Dermis blood vessel endothelial cell (primary cell): ENCODE data around the gene ZNF215. TPM values are rescaled to one million over a fixed set of nuclear protein-coding genes. Genes with fewer than 3 reads are reported as not detected.
"Not testable (repeated sequence)": the region's sequence is repeated elsewhere in the genome, so short reads cannot be mapped to it uniquely, and the experiment has no call there.

Experiments used
- DNase-seq: peaks from one replicate; pipeline ENCODE4 v3.0.0; 2010
- total RNA-seq: library from RNA; depleted of rRNA; stranded (reverse); fragments of >200 nt; gene quantifications from 2 replicates; pipeline ENCODE4 v1.2.3, GENCODE V29; 2014

ZNF215 gene
- total RNA-seq: 0.70 and 1.7 TPM in 2 replicates

DNA sequence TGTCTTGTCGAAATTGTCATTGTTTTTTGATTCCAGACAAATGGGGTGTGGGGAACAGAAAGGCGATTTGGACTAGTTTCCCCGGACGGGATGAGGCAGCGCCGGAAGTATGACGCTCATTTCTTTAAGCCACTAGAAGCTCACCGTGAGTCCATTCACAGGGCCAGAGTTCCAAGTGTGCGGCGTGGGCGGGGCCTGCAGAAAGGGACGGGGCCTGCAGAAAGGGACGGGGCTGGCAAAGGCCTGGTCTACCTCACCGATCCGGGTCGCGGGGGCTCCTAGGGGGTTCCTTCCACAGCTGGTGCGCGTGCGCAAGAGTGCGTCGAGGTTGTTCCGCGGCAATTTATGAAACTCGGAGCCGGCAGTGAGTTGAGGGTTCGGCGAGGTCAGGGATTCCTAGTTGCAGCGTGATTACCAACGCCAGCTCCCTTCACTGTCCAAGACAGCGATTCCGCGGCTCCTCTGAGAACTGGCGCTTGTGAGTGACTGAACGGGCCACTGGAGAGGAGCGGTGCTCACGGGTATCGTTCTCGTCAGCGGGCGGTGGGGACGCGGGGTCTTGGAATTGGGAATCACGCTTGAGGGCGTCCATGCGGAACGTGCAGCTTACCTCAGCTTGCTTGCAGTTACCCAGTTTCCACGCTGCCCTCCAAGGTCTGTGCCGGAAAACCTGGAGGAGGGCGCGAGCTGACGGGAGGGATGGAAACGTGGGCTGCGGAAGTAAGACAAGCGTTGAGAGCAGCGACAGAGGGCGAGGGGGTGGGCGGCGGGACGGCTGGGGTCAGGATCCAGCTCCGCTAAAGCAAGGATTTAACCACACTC is at the start of gene ZNF215:
Gene ZNF215, plus strand, starts transcription at position 219 of the 822 bp plus-strand sequence. CDS start 5,847 bp downstream, outside the sequence.
- peak; percentile 78 for DNase-seq

DNA sequence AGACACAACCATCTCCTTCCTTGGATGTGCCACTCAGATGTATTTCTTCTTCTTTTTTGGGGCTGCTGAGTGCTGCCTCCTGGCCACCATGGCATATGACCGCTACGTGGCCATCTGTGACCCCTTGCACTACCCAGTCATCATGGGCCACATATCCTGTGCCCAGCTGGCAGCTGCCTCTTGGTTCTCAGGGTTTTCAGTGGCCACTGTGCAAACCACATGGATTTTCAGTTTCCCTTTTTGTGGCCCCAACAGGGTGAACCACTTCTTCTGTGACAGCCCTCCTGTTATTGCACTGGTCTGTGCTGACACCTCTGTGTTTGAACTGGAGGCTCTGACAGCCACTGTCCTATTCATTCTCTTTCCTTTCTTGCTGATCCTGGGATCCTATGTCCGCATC is 49.3 kb upstream of the ZNF215 start:
- DNase-seq: no peak

DNA sequence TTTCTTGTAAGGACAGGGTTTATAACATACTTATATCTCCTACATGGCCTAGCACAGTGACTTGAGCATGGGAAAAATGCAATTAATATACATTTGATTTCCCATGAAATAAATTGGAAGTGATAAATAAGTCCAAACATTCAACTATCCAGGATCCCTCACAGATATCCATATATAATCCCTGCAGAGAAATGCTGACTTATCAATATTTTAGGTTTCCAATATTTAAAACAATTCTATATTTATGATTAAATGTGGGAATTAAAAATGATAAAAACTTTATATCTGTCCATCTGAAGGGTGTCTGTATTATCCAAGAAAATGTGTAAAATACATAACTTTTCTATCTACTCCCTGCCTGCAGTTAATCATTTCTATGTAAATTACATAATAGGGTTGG is 43.5 kb upstream of the ZNF215 start:
- no peak for DNase-seq

DNA sequence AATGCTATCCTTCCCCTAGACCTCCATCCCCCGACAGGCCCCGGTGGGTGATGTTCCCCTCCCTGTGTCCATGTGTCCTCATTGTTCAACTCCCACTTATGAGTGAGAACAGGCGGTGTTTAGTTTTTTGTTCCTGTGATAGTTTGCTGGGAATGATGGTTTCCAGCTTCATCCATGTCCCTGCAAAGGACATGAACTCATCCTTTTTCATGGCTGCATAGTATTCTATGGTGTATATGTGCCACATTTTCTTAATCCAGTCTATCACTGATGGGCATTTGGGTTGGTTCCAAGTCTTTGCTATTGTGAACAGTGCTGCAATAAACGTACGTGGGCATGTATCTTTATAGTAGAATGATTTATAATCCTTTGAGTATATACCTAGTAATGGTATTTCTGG is 38.5 kb upstream of the ZNF215 start:
- DNase-seq: not testable (repeated sequence)

DNA sequence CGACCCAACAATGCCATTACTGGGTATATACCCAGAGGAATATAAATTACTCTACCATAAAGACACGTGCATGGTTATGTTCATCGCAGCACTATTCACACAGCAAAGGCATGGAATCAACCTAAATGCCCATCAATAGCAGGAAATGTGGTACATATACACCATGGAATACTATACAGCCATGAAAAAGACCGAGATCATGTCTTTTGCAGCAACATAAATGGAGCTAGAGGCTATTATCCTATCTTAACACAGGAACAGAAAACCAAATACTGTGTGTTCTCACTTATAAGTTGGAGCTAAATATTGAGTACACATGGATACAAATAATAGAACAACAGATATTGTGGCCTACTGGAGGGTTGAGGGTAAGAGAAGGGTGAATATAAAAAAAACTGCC is 37.4 kb upstream of the ZNF215 start:
- no peak for DNase-seq

DNA sequence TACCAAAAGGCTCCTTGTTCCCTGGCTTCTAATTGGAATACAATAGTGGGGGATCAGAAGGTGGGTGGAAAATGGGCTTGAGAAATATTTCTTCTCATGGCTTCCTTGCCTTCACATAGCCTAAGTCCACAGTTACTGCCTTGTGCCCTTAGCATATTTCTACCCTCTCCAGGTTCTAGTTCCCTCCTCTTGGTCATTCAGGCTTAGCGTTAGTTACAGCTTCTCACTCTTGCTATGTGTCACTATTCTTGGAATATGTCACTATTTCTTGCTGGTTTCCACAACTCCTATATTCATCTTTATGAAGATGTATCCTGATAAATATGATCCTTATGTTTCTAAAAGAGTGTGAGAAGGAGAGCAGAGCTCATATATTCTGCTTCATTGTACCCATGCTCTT is 36.4 kb upstream of the ZNF215 start:
- no peak for DNase-seq

DNA sequence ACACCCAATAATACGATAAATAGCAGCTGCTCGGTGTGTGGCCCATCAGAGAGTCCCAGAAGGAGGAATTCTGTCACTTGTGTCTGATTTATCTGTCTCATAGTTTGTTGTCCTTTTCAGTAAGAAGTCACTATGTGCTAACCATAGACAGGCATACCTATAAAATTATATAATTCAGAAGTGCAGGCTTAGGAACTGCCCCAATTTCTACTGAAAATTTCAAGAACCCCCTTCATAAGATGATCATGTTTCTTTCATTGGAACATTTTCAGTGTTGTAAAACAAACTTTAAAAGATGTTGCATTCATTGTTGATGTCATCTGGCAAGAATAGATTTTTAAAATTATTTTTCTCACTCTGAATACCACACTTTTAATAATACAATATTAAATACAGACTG is 33.8 kb upstream of the ZNF215 start, which contains the start of gene OR2D2:
Gene OR2D2, minus strand, starts transcription at position 101 of the 400 bp plus-strand sequence. Its CDS starts 0 bp downstream, at position 101.
- no peak for DNase-seq

DNA sequence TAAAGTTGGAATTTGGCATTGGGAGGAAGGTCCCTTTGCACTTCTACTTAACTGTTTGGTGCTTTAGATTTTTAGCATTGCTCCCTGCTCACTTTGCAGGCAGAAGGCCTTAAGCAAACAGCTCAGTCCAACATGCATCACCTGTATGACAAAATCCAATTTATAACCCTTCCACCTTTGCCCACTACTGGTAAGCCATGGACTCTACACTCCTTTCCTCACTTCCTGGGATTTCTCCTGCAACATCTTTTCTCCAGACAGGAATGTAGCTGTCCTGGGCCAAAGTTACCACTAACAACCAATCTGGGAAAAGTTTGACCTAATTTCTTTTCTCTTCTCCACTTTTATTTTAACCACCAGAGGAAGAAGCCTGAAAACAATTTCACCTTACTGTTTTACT is 32.1 kb upstream of the ZNF215 start:
- DNase-seq: no peak

DNA sequence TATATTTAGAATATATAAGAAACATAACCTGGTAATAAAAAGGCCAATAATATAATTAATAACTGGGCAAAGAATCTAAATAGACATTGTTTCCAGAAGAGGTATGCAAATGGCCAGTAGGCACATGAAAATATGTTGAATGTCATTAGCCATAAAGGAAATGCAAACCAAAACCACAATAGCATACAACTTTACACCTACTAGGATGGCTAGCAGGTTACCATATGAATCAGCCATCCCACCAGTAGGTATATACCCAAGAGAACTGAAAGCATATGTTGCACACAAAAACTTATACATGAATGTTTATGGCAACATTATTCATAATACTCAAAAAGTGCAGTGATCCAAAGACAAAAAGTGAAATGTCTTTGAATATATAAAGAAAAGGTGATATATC is 31.2 kb upstream of the ZNF215 start:
- DNase-seq: no peak

DNA sequence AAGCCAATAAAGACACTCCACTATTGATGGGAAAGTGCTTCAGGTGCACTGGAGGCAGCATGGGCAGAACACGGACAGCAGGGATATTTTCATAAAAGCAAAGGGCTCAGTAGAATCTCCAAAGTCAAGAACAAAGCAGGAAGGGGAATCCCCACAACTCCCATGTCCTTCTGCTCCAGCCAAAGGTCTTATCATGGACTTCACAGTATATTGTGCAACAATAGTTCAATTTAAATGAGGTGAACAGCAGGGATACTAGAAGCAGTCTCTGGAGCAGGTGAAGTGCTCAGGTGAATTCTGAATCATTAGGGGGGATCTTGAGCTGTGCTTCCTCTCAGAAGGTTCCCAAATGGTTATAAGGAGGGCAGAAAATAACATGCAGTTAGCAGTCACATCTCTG is 27.3 kb upstream of the ZNF215 start:
- DNase-seq: no peak

DNA sequence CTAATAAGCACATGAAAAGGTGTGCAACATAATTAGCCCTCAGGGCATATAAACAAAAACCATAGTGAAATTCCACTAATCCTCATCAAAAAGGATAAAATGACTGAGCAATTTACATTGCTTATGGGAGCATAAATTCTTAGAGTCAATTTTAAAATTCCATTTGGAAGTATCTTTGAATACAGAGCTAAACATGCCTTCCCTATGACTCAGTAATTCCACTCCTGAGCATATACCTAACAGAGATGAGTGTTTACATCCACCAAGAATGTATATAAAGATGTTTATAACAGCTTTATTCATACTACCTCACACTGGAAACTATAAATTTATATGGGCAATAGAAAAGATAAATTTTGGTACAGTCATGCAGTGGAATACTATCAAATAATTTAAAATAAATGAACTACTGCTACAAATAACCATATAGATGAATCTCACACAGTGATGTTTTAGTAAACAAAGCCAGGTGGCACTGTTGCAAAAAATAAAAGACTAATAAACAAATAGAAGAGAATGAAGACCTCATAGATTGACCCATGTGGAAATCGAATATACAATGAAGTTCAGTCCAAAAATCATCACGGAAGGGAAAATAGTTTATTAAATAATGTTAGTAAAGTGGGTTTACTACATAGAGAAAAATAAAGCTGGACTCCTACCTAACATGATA is 25.8 kb upstream of the ZNF215 start:
- no peak for DNase-seq

DNA sequence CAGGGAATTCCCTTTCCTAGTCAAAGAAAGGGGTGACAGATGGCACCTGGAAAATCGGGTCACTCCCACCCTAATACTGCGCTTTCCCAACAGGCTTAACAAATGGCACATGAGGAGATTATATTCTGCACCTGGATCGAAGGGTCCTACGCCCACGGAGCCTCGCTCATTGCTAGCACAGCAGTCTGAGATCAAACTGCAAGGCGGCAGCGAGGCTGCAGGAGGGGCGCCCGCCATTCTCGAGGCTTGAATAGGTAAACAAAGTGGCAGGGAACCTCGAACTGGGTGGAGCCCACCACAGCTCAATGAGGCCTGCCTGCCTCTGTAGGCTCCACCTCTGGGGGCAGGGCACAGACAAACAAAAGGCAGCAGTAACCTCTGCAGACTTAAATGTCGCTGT is 21.4 kb upstream of the ZNF215 start:
- DNase-seq: not testable (repeated sequence)

DNA sequence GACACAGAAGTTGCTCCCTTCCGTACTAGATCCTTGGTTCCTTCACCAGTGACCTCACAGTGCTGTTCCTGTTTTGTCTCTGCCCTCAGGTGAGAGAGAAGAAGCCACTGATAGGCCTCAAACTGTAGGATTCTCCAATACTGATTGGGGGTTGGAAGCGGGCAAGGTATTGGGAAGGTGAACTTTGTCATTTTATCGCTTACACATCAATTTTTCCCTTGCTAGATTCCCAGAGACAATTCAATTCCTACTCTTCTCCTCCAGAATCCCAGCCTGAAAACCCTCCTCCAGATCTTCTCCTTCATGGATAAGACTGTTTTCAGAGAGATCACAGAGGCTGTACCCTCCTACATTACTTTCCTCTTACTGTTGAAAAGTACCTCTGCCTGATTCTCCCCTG is 14.8 kb upstream of the ZNF215 start:
- DNase-seq: no peak

DNA sequence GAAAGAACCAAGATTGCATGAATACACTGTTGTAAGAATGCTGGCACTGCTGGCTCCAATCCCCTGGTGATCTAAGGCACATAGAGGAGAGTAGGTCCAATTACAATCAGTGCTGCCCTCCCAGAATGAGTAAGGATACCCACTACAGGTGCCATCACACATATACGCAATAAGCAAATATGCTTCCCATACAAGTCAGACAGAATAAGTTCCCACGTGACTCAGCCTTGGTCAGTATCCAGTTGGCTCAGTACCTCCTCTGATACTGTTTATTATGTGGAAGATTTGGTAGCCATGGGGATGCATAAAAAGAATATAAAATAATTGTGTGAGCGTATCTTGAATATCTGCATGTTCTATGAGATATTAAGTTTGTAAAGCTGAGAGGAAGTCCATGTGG is 14.3 kb upstream of the ZNF215 start:
- DNase-seq: peak; percentile 50

DNA sequence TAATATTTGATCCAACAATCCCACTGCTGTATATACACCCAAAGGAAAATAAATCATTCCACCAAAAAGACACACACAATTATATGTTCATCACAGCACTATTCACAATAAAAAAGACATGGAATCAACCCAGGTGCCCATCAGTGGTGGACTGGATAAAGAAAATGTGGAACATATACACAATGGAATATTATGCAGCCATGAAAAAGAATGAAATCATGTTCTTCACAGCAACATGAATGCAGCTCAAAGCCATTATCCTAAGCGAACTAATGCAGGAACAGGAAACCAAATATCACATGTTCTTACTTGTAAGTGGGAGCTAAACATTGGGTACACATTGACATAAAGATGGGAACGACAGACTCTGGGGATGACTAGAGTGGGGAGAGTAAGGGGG is 6.5 kb upstream of the ZNF215 start:
- no peak for DNase-seq

DNA sequence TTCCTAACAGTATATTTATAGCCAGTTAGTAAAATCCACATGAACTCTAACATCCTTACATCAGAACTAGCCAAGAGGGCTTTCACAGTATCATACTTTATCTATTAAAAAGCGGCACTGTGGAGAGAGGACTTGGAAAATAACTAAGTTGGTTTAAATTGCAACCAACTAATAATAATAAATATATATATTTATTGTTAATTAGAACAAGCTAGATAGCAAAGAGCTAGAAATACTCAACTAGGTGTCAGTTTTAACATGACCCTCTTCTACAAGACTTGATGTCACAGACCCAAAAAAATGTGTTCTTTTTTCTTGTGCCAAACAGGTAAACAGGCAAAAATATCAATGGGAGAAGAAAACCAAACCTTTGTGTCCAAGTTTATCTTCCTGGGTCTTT is 5.5 kb upstream of the ZNF215 start, which contains the start of gene OR2D3:
Gene OR2D3, plus strand, starts transcription at position 301 of the 400 bp plus-strand sequence. Its CDS starts 0 bp downstream, at position 301.
- no peak for DNase-seq

DNA sequence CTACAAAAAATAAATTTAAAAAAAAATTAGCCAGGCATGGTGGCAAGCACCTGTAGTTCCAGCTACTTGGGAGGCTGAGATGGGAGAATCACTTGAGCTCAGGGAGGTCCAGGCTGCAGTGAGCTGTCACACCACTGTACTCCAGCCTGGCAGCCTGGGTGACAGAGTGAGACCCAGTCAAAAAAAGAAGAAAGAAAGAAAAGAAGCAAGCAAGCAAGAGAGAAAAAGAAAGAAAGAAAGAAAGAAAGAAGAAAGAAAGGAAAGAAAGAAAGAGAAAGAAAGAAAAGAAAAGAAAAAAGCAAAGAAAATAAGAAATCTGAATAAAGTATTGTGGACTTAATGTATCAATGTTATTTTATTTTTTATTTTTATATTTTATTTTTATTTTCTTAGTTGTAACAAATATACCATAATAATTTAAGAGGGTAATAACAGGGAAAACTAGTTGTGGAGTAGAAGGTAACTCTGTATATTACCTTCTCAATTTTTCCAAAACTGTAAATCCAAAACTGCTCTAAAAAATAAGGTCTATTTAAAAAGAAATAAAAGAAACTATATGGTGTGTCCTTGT is 1.1 kb upstream of the ZNF215 start:
- no peak for DNase-seq

DNA sequence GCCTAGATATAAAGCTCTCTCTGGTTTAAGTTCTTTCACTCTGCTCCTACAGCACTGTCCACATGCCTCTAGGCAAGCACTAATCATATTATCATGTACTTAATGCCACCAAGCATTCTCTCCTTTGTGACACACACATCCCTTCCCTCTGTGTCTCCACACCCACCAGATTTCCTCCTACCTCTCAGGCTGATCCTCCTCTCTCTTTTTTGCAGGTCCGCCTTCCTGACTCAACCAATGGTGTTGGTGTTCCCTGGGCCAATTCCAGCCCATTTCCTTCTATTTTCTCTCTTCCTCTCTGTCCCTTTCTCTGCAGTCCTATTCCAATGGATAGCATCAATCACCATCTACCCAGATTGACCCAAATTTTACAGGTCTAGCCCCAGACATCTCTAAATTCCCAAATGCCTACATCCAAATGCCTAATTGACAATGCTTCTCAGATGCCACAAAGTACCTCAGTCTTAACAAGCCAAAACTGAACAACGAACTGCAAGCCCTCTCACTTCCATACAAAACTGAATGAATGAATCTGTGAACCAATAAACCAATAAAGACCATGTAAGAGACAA is 504 bp upstream of the ZNF215 start:
- peak; percentile 20 for DNase-seq

DNA sequence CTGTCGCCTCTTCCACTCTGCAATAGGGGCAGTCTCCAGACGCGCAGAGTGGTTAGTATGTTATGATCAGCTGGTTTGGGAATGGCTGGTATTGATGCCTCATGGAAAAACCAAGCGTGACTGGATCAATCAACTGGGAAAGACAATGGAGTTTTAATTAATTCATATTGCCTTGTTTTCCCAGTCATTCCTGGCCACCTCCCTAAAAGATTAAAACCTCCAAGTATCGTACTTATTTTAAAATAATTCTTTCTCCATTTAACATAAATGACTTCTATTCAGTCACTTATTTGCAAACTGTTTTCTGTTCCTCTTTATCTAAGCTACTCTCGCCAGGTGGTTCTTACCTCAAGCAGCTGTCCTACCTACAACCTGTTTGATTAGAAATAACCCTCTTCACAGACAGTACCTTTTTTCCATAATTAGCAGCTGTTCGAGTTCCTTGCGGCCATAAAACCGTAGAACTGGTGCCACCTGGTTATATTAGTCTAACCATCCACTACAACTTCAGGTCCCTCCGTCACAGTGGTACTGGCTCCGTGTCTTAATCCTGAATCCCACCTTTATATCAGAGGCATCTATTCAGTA is 898 bp downstream of the ZNF215 start:
- DNase-seq: peak; percentile 2

DNA sequence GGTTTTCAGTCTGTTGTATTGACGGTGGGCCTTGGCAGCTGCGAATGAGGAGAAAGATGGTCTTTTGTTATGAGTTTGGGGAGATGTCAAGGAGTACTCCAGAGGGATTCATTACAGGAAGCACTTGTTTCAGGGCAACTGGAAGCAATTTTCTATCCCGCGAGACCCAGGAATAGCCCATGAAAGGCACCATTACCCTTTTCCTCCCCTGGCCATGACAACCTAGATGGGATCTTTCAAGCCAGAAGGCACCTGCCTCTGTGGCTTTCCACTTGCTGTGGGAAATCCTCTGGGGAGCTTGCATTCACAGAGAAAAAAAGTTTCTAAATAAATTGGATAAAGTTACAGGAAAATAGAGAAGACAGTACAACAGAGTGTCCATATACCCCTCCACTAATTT is 2.7 kb downstream of the ZNF215 start:
- DNase-seq: no peak

DNA sequence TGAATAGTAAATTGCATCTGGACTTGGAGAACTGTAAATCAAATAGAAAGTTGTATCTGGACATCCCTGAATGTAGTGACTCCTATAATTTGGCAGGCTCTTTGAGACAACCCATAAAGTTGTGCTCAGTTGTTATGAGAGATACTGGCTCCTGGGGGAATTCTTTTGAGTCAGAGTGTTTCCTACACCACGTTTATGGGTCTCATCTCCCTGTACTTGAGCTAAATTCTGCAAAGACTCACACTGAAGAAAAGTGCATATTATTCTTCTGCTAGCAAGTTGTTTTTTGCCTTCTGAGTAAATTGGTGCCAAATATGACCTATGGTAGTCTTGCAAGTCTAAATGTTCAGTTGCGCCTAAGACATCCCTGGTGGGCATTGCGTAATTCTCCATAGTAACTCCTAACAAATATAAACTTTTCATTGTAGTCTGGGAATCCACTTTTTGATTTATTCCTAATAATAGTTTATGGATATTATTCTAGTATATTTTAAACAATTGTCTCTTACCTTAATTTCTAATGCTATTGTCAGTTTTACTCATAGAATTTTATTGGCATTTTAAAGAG is 5.0 kb downstream of the ZNF215 start:
- DNase-seq: no peak

DNA sequence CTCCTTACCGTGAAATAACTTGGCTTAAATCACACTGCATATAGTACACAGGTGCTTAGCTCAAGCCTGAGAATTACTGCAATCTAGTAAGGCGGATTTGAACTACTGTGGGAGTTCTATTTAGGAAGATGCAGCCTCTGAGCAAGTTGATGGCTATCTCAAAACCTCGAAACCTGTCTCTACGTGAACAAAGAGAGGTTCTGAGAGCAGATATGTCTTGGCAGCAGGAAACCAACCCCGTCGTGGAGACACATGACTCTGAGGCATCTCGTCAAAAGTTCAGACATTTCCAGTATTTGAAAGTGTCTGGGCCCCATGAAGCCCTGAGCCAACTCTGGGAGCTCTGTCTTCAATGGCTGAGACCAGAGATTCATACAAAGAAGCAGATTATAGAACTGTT is 5.9 kb downstream of the ZNF215 start:
- DNase-seq: no peak

DNA sequence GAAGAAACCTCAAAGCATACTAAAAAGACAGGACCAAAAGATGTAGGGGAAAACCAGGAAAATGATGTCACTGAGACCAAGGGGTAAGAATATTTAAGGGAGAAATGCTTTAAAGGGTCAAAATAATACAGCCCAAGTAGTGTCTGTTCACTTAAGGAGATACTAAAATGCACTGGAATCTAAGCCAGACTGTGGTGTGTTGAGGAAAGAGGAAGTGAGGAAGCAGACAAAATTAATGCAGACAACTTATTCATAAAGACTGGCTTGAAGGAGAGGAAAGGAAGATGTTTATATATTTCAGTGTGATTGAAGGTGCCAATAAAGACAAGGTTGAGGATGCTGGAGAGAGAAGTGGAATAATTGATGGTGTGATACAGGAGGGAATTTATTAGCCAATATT is 15.7 kb downstream of the ZNF215 start:
- no peak for DNase-seq
